ENCODE measurements around the gene LHFPL3.

LHFPL3 gene

GRCh38 chr7:104758504-104758903 lies 430.1 kb downstream of the LHFPL3 start:
- Histone ChIP-seq H3K4me1 (no peaks in the 10 kb centered on the region), H3K9me3 (no peaks in the 10 kb centered on the region), H3K36me3 (no peaks in the 10 kb centered on the region), H3K4me3 (no peak overlapping the region), H3K27ac (no peak overlapping the region), H3K27me3 (no peaks in the 10 kb centered on the region)
- DNase-seq, result no peak
- TF ChIP-seq, protein P1, sequence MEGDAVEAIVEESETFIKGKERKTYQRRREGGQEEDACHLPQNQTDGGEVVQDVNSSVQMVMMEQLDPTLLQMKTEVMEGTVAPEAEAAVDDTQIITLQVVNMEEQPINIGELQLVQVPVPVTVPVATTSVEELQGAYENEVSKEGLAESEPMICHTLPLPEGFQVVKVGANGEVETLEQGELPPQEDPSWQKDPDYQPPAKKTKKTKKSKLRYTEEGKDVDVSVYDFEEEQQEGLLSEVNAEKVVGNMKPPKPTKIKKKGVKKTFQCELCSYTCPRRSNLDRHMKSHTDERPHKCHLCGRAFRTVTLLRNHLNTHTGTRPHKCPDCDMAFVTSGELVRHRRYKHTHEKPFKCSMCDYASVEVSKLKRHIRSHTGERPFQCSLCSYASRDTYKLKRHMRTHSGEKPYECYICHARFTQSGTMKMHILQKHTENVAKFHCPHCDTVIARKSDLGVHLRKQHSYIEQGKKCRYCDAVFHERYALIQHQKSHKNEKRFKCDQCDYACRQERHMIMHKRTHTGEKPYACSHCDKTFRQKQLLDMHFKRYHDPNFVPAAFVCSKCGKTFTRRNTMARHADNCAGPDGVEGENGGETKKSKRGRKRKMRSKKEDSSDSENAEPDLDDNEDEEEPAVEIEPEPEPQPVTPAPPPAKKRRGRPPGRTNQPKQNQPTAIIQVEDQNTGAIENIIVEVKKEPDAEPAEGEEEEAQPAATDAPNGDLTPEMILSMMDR (IDR thresholded peaks at IDR 0.05), result no peak
- intact Hi-C loops (cut with DNase I; ENCODE audit: low total_unique reads), result no loop called here

- H3K9me3 ChIP-seq, result no peaks in the 10 kb centered on the region
- TF ChIP-seq, protein P1 (IDR thresholded peaks at IDR 0.05), result no peak
- H3K36me3 ChIP-seq, result no peaks in the 10 kb centered on the region
- no peaks in the 10 kb centered on the region for H3K27me3 ChIP-seq
- H3K27ac ChIP-seq, result no peak overlapping the region
- DNase-seq, result no peak
- H3K4me1 ChIP-seq, result no peaks in the 10 kb centered on the region
- H3K4me3 ChIP-seq, result no peak overlapping the region
- intact Hi-C loops (cut with DNase I; ENCODE audit: low total_unique reads), result no loop called here
These were observed 433.5 kb downstream of the LHFPL3 start for GRCh38 chr7:104761892-104762291.

DNA sequence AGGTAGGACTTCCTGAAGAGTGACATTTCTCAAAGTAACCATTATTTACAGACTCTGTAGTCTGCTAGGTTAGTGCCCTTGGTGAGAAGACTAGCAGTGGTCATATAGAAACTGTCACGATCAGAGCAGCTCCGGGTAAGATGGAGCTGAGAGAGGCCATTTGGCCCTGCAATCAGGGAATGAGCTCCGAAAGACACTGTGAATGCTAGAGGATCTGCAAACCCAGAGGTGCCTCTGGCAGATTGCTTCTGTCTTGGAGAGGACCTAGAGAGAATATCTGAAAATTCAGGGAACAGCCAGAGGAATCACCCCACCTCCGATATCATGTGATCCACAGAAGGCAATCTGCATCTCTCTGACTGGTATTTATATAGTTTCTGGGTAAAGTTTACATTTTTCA lies 438.7 kb downstream of the LHFPL3 start:
- intact Hi-C loops (cut with DNase I; ENCODE audit: low total_unique reads), result no loop called here
- TF ChIP-seq, protein P1 (IDR thresholded peaks at IDR 0.05), result no peak
- Histone ChIP-seq H3K27ac (no peak overlapping the region), H3K4me1 (no peaks in the 10 kb centered on the region), H3K36me3 (no peaks in the 10 kb centered on the region), H3K27me3 (no peaks in the 10 kb centered on the region), H3K9me3 (no peaks in the 10 kb centered on the region), H3K4me3 (no peak overlapping the region)
- DNase-seq, result no peak

DNA sequence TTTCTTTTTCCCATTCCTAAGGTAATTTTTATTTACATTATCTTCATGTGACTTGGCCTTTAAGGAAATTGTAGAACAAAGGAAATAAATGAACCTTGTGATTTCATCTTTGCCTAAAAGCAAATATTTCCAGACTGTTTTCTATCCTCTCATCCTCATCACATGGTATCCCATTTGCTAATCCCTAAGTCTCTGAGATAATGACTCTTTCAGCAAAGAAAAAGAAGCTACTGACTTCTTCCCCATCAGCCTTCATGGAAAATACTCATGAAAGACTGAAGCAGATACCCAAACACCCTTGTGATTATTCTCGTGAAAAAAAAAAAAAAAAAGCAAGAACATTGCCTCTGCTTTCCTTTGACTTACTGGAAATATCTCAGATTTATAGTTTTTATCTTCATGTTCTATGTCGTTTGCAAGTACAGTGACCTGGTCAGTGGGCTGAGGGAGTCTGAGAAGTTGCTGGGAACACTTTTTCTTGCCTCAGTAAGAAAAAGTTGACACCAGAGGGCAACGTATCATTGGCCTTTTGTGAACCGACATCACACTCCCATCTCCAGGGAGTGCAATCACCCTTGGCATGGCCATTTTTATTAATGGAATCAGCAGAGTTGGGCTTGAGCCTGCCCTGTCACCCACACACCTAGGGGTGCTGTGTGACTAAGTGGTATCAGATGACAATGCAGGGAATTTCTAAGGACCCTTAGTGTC lies 439.6 kb downstream of the LHFPL3 start:
- intact Hi-C loops (cut with DNase I; ENCODE audit: low total_unique reads), result no loop called here
- Histone ChIP-seq H3K9me3 (no peaks in the 10 kb centered on the region), H3K27me3 (no peaks in the 10 kb centered on the region), H3K36me3 (no peaks in the 10 kb centered on the region), H3K27ac (no peak overlapping the region), H3K4me1 (no peaks in the 10 kb centered on the region), H3K4me3 (no peak overlapping the region)
- TF ChIP-seq, protein P1 (IDR thresholded peaks at IDR 0.05), result no peak
- no peak for DNase-seq

DNA sequence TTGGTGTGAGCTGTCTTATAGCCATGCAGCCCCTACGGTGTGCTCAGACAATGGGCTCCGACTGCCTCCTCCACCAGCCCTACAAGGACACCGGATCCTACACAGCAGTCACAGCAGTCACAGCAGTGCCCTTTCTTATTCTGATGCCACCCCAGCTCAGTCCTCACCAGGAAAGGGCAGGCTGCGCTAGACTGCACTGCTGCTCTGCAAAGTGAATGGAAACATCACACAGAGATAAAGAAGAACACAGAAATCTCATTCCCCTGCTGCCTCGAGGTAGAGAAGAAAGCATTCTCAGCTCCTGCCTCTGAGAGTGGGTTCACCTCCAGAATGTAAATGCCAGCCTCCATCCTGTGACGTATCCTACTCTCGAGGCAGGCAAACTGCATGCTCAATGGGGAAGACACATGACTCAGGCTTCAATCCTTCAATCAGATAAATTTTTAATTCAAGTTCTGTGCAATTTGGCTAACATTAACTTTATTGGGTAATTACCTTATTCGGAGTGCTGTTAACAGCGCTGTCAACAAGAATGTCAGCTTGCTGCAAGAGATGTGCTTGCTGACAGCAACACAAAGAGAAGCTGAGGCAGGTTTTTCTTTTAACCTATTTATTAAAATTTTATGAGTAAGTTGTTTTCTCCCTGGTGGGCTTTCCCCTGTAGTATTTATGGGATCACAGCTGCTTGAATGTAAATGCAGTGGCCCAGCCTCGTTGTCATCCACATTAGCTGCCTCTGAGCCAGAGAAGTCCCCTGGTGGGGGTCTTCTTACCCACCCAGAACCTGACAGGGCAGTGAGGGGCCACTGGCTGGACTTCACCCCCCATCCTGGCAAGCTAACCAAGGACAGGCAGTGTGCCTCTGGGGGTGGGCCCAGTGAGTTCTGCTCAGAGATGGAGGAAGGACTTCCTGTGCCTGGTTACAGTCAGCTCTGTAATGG lies 444.3 kb downstream of the LHFPL3 start:
- Histone ChIP-seq H3K9me3 (no peaks in the 10 kb centered on the region), H3K36me3 (no peaks in the 10 kb centered on the region), H3K4me1 (no peaks in the 10 kb centered on the region), H3K4me3 (no peak overlapping the region), H3K27me3 (no peaks in the 10 kb centered on the region), H3K27ac (no peak overlapping the region)
- no peak for DNase-seq
- intact Hi-C loops (cut with DNase I; ENCODE audit: low total_unique reads), result no loop called here
- TF ChIP-seq, protein P1 (IDR thresholded peaks at IDR 0.05), result no peak

Data from tibial artery (tissue), 4 donors.